ENCODE data around the gene HECTD3. TPM values are rescaled to one million over a fixed set of nuclear protein-coding genes. Genes with fewer than 3 reads are reported as not detected.

Gene HECTD3
- total RNA-seq, 2 experiments from 2014 or later, result 13.3 to 30.1 TPM

DNA sequence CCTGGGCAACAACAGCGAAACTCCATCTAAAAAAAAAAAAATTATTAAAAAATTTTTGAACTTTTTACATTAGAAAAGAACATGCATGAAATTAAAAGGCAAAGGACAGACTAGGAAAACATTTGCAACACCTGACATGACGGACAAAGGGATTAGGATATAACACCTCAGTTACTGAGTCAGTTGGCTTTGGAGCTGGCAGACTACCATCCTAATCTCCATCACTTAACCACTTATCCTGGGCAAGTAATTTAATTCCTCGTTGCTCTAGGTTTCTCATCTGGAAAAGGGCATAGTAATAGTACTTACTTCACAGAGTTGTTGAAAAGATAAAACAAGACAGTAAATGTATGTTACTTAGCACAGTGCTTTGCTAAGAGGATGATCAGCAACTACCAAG, 11.9 kb downstream of the HECTD3 start:
- Histone ChIP-seq H3K4me3 (ENCODE audit: low read depth, low read length, poor library complexity, severe bottlenecking) (no peak overlapping the region), H3K4me2 (ENCODE audit: low read length) (no peak overlapping the region), H3K9me3 (ENCODE audit: low read length) (no peaks in the 10 kb centered on the region), H3K9me2 (ENCODE audit: insufficient read depth, low read length) (no peaks in the 10 kb centered on the region), H3K4me1 (ENCODE audit: insufficient read depth, low read length, poor library complexity, severe bottlenecking) (peaks cover 7% of the 10 kb centered on the region), H3K79me2 (ENCODE audit: insufficient read depth, low read depth, low read length) (no peaks in the 10 kb centered on the region), H2AFZ (ENCODE audit: low read length) (no peak overlapping the region), H3K27ac (ENCODE audit: low read depth, low read length, poor library complexity, severe bottlenecking) (no peak overlapping the region), H3K36me3 (ENCODE audit: insufficient read depth, low read length) (peaks cover 15% of the 10 kb centered on the region; the same call in 1 of the 2 replicates), H4K20me1 (ENCODE audit: insufficient read depth, low read length) (no peaks in the 10 kb centered on the region)
- no peak for DNase-seq (ENCODE audit: low spot score)
- intact Hi-C loops (cut with micrococcal nuclease; ENCODE audit: unreplicated experiment), result no loop called here
- no peak for TF ChIP-seq EZH2phosphoT487 (IDR thresholded peaks at IDR 0.05; ENCODE audit: borderline replicate concordance, low read depth, low read length)
- TF ChIP-seq, protein P1, sequence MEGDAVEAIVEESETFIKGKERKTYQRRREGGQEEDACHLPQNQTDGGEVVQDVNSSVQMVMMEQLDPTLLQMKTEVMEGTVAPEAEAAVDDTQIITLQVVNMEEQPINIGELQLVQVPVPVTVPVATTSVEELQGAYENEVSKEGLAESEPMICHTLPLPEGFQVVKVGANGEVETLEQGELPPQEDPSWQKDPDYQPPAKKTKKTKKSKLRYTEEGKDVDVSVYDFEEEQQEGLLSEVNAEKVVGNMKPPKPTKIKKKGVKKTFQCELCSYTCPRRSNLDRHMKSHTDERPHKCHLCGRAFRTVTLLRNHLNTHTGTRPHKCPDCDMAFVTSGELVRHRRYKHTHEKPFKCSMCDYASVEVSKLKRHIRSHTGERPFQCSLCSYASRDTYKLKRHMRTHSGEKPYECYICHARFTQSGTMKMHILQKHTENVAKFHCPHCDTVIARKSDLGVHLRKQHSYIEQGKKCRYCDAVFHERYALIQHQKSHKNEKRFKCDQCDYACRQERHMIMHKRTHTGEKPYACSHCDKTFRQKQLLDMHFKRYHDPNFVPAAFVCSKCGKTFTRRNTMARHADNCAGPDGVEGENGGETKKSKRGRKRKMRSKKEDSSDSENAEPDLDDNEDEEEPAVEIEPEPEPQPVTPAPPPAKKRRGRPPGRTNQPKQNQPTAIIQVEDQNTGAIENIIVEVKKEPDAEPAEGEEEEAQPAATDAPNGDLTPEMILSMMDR (conservative IDR thresholded peaks at IDR 0.05; ENCODE audit: low read length), result no peak
- BruUV-seq (replicated peaks), result no TSS peak
- POLR2A ChIA-PET, result no interaction called here
- CTCF ChIA-PET (ENCODE audit: unreplicated experiment), result interaction anchor here (0.5 kb wide), 1 partner anchor 12 kb away, joined by 4 read pairs; no protein-coding TSS in a partner anchor

DNA sequence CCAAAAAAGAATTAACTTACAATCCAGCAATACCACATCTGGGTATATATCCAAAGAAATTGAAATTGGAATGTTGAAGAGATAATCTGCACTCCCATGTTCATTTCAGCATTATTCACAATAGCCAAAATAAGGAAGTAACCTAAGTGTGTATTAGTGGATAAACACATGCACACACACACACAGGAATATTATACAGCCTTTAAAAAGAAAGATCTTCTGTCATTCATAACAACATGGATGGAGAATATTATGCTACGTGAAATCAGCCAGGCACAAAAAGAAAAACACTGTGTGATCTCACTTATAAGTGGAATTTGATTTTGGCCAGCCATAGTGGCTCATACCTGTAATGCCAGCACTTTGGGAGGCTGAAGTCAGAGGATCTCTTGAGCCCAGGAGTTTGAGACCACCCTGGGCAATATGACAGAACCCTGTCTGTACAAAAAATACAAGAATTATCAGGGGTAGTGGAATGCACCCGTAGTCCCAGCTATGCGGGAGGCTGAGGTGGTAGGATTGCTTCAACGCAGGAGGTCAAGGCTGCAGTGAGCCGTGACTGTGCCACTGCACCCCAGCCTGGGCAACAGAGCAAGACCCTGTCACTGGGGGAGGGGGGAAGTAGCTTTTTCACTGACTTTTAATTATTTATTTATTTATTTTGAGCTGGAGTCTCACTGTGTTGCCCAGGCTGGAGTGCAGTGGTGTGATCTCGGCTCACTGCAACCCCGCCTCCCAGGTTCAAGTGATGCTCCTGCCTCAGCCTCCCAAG, 15.5 kb downstream of the HECTD3 start:
- Histone ChIP-seq H3K9me3 (ENCODE audit: low read length) (no peaks in the 10 kb centered on the region), H2AFZ (ENCODE audit: low read length) (no peak overlapping the region), H3K9me2 (ENCODE audit: insufficient read depth, low read length) (no peaks in the 10 kb centered on the region), H3K4me1 (ENCODE audit: insufficient read depth, low read length, poor library complexity, severe bottlenecking) (peaks cover 5% of the 10 kb centered on the region), H4K20me1 (ENCODE audit: insufficient read depth, low read length) (no peaks in the 10 kb centered on the region), H3K4me3 (ENCODE audit: low read depth, low read length, poor library complexity, severe bottlenecking) (no peak overlapping the region), H3K4me2 (ENCODE audit: low read length) (no peak overlapping the region), H3K27ac (ENCODE audit: low read depth, low read length, poor library complexity, severe bottlenecking) (no peak overlapping the region), H3K79me2 (ENCODE audit: insufficient read depth, low read depth, low read length) (no peaks in the 10 kb centered on the region), H3K36me3 (ENCODE audit: insufficient read depth, low read length) (no peaks in the 10 kb centered on the region)
- TF ChIP-seq EZH2phosphoT487 (IDR thresholded peaks at IDR 0.05; ENCODE audit: borderline replicate concordance, low read depth, low read length), result no peak
- TF ChIP-seq, protein P1 (conservative IDR thresholded peaks at IDR 0.05; ENCODE audit: low read length), result no peak
- intact Hi-C loops (cut with micrococcal nuclease; ENCODE audit: unreplicated experiment), result no loop called here
- ChIA-PET CTCF (ENCODE audit: unreplicated experiment) (no interaction called here), POLR2A (interaction anchor here (0.6 kb wide), 1 partner anchor 306 kb away, joined by 3 read pairs; no protein-coding TSS in a partner anchor)
- no peak for DNase-seq (ENCODE audit: low spot score)
- BruUV-seq (replicated peaks), result no TSS peak

DNA sequence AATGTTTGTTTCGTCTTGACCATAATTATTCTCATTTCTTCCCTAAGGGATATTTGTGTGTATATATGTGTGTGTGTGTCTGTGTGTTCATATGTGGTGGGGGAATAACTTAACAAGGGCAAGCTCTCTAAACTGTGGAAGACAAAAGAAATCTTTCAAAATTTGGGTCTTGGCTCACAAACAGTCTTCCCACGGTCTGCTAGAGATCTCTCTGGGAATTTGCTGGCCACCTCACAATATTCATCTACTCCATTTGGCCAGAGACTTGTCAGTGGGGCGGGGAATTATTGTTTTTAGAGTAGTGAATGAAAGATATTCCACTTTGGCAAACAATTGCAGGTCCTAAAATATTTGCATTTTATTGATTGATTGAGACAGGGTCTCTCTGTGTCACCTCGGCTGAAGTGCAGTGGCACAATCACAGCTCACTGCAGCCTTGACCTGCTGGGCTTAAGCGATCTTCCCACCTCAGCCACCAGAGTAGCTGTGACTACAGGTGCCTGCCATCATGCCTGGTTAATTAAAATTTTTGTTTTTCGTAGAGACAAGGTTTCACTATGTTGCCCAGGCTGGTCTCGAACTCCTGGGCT, 16.7 kb downstream of the HECTD3 start:
- Histone ChIP-seq H3K27ac (ENCODE audit: low read depth, low read length, poor library complexity, severe bottlenecking) (no peak overlapping the region), H3K4me1 (ENCODE audit: insufficient read depth, low read length, poor library complexity, severe bottlenecking) (no peaks in the 10 kb centered on the region), H4K20me1 (ENCODE audit: insufficient read depth, low read length) (no peaks in the 10 kb centered on the region), H3K9me2 (ENCODE audit: insufficient read depth, low read length) (no peaks in the 10 kb centered on the region), H3K36me3 (ENCODE audit: insufficient read depth, low read length) (no peaks in the 10 kb centered on the region), H3K4me2 (ENCODE audit: low read length) (no peak overlapping the region), H3K4me3 (ENCODE audit: low read depth, low read length, poor library complexity, severe bottlenecking) (no peak overlapping the region), H3K9me3 (ENCODE audit: low read length) (no peaks in the 10 kb centered on the region), H2AFZ (ENCODE audit: low read length) (no peak overlapping the region), H3K79me2 (ENCODE audit: insufficient read depth, low read depth, low read length) (no peaks in the 10 kb centered on the region)
- intact Hi-C loops (cut with micrococcal nuclease; ENCODE audit: unreplicated experiment), result no loop called here
- ChIA-PET POLR2A (interaction anchor here (0.7 kb wide), 1 partner anchor 309 kb away, joined by 5 read pairs; no protein-coding TSS in a partner anchor), CTCF (ENCODE audit: unreplicated experiment) (no interaction called here)
- TF ChIP-seq, protein P1 (conservative IDR thresholded peaks at IDR 0.05; ENCODE audit: low read length), result no peak
- no peak for TF ChIP-seq EZH2phosphoT487 (IDR thresholded peaks at IDR 0.05; ENCODE audit: borderline replicate concordance, low read depth, low read length)
- BruUV-seq (replicated peaks), result no TSS peak
- DNase-seq (ENCODE audit: low spot score), result no peak

Measured in OCI-LY7 (cell line).